Measurements from ENCODE around the gene DPYD. TPM values are rescaled to one million over a fixed set of nuclear protein-coding genes. Genes with fewer than 3 reads are reported as not detected.

The DPYD gene
- polyA plus RNA-seq, 1 donor from 2014 or later, result 3.8 TPM

- H3K9me3 Mint-ChIP-seq, result peaks cover 0 to 1% (median 0%) of the 10 kb centered on the region in 3 donors
- no peak overlapping the region for H3K4me3 Mint-ChIP-seq
- H3K36me3 Mint-ChIP-seq, result no peaks in the 10 kb centered on the region
- no peaks in the 10 kb centered on the region for H3K27me3 Mint-ChIP-seq
- no peaks in the 10 kb centered on the region for H3K4me1 Mint-ChIP-seq
- H3K27ac Mint-ChIP-seq, result no peak overlapping the region
These were observed 118.8 kb downstream of the DPYD start for GRCh38 chr1:97802011-97802410.

- no peak overlapping the region for H3K27ac Mint-ChIP-seq
- H3K27me3 Mint-ChIP-seq, result no peaks in the 10 kb centered on the region
- no peaks in the 10 kb centered on the region for H3K36me3 Mint-ChIP-seq
- no peak overlapping the region for H3K4me3 Mint-ChIP-seq
- no peaks in the 10 kb centered on the region for H3K9me3 Mint-ChIP-seq
- no peaks in the 10 kb centered on the region for H3K4me1 Mint-ChIP-seq
These were observed 123.2 kb downstream of the DPYD start for GRCh38 chr1:97797403-97798183.

GRCh38 chr1:97796711-97797110 is 124.1 kb downstream of the DPYD start:
- peaks cover 0 to 2% (median 0%) of the 10 kb centered on the region in 3 donors for H3K4me1 Mint-ChIP-seq
- H3K27ac Mint-ChIP-seq, result no peak overlapping the region
- H3K9me3 Mint-ChIP-seq, result no peaks in the 10 kb centered on the region
- no peak overlapping the region for H3K4me3 Mint-ChIP-seq
- H3K36me3 Mint-ChIP-seq, result no peaks in the 10 kb centered on the region
- no peaks in the 10 kb centered on the region for H3K27me3 Mint-ChIP-seq

- H3K27ac Mint-ChIP-seq, result no peak overlapping the region
- H3K36me3 Mint-ChIP-seq, result no peaks in the 10 kb centered on the region
- H3K4me3 Mint-ChIP-seq, result no peak overlapping the region
- no peaks in the 10 kb centered on the region for H3K9me3 Mint-ChIP-seq
- H3K4me1 Mint-ChIP-seq, result peaks cover 4 to 5% (median 5%) of the 10 kb centered on the region in 3 donors
- no peaks in the 10 kb centered on the region for H3K27me3 Mint-ChIP-seq
These were observed 128.2 kb downstream of the DPYD start for GRCh38 chr1:97792655-97793054.

GRCh38 chr1:97791251-97791650 is 129.6 kb downstream of the DPYD start:
- Mint-ChIP-seq H3K4me1 (peaks cover 4 to 5% (median 5%) of the 10 kb centered on the region in 3 donors), H3K27ac (no peak overlapping the region), H3K4me3 (no peak overlapping the region), H3K27me3 (no peaks in the 10 kb centered on the region), H3K36me3 (no peaks in the 10 kb centered on the region), H3K9me3 (no peaks in the 10 kb centered on the region)

GRCh38 chr1:97787231-97787630 is 133.6 kb downstream of the DPYD start:
- no peaks in the 10 kb centered on the region for H3K36me3 Mint-ChIP-seq
- H3K4me3 Mint-ChIP-seq, result no peak overlapping the region
- peaks cover 4 to 6% (median 5%) of the 10 kb centered on the region in 3 donors for H3K4me1 Mint-ChIP-seq
- H3K9me3 Mint-ChIP-seq, result no peaks in the 10 kb centered on the region
- H3K27ac Mint-ChIP-seq, result no peak overlapping the region
- no peaks in the 10 kb centered on the region for H3K27me3 Mint-ChIP-seq

GRCh38 chr1:97784661-97785060 is 136.2 kb downstream of the DPYD start:
- Mint-ChIP-seq H3K9me3 (no peaks in the 10 kb centered on the region), H3K27ac (no peak overlapping the region), H3K4me3 (no peak overlapping the region), H3K36me3 (no peaks in the 10 kb centered on the region), H3K27me3 (no peaks in the 10 kb centered on the region), H3K4me1 (peaks cover 0 to 5% (median 2%) of the 10 kb centered on the region in 3 donors)

GRCh38 chr1:97783751-97784150 is 137.1 kb downstream of the DPYD start:
- H3K36me3 Mint-ChIP-seq, result no peaks in the 10 kb centered on the region
- H3K9me3 Mint-ChIP-seq, result no peaks in the 10 kb centered on the region
- H3K4me1 Mint-ChIP-seq, result peaks cover 0 to 5% (median 2%) of the 10 kb centered on the region in 3 donors
- no peak overlapping the region for H3K4me3 Mint-ChIP-seq
- no peak overlapping the region for H3K27ac Mint-ChIP-seq
- H3K27me3 Mint-ChIP-seq, result no peaks in the 10 kb centered on the region

GRCh38 chr1:97781762-97782337 is 139.0 kb downstream of the DPYD start:
- Mint-ChIP-seq H3K4me1 (peaks cover 0 to 5% (median 2%) of the 10 kb centered on the region in 3 donors), H3K27me3 (no peaks in the 10 kb centered on the region), H3K9me3 (no peaks in the 10 kb centered on the region), H3K4me3 (no peak overlapping the region), H3K36me3 (no peaks in the 10 kb centered on the region), H3K27ac (no peak overlapping the region)

- no peaks in the 10 kb centered on the region for H3K9me3 Mint-ChIP-seq
- H3K4me3 Mint-ChIP-seq, result no peak overlapping the region
- no peak overlapping the region for H3K27ac Mint-ChIP-seq
- no peaks in the 10 kb centered on the region for H3K36me3 Mint-ChIP-seq
- H3K27me3 Mint-ChIP-seq, result no peaks in the 10 kb centered on the region
- peaks cover 0 to 5% (median 2%) of the 10 kb centered on the region in 3 donors for H3K4me1 Mint-ChIP-seq
These were observed 139.9 kb downstream of the DPYD start for GRCh38 chr1:97780884-97781283.

GRCh38 chr1:97778718-97779117 is 142.1 kb downstream of the DPYD start:
- Mint-ChIP-seq H3K27ac (no peak overlapping the region), H3K9me3 (peaks cover 0 to 5% (median 2%) of the 10 kb centered on the region in 3 donors), H3K27me3 (no peaks in the 10 kb centered on the region), H3K4me1 (peaks cover 0 to 5% (median 2%) of the 10 kb centered on the region in 3 donors), H3K4me3 (no peak overlapping the region), H3K36me3 (no peaks in the 10 kb centered on the region)

GRCh38 chr1:97770376-97770775 is 150.5 kb downstream of the DPYD start:
- Mint-ChIP-seq H3K27me3 (no peaks in the 10 kb centered on the region), H3K9me3 (peaks cover 0 to 5% (median 2%) of the 10 kb centered on the region in 3 donors), H3K36me3 (no peaks in the 10 kb centered on the region)

GRCh38 chr1:97767381-97767780 is 153.5 kb downstream of the DPYD start:
- no peak overlapping the region for H3K27ac Mint-ChIP-seq

More at GRCh38 chr1:97770376-97770775, 150.5 kb downstream of the DPYD start:
- H3K27ac Mint-ChIP-seq, result no peak overlapping the region
- no peaks in the 10 kb centered on the region for H3K4me1 Mint-ChIP-seq
- no peak overlapping the region for H3K4me3 Mint-ChIP-seq

GRCh38 chr1:97764991-97765390 is 155.8 kb downstream of the DPYD start:
- Mint-ChIP-seq H3K4me1 (no peaks in the 10 kb centered on the region), H3K27me3 (no peaks in the 10 kb centered on the region), H3K27ac (no peak overlapping the region), H3K36me3 (no peaks in the 10 kb centered on the region), H3K9me3 (peaks cover 0 to 4% (median 0%) of the 10 kb centered on the region in 3 donors), H3K4me3 (no peak overlapping the region)

More at GRCh38 chr1:97767381-97767780, 153.5 kb downstream of the DPYD start:
- H3K27me3 Mint-ChIP-seq, result no peaks in the 10 kb centered on the region
- no peak overlapping the region for H3K4me3 Mint-ChIP-seq
- H3K4me1 Mint-ChIP-seq, result no peaks in the 10 kb centered on the region
- no peaks in the 10 kb centered on the region for H3K9me3 Mint-ChIP-seq
- H3K36me3 Mint-ChIP-seq, result no peaks in the 10 kb centered on the region

- Mint-ChIP-seq H3K9me3 (peaks cover 0 to 4% (median 0%) of the 10 kb centered on the region in 3 donors), H3K27ac (no peak overlapping the region), H3K27me3 (no peaks in the 10 kb centered on the region), H3K4me1 (no peaks in the 10 kb centered on the region), H3K36me3 (no peaks in the 10 kb centered on the region), H3K4me3 (no peak overlapping the region)
These were observed 159.2 kb downstream of the DPYD start for GRCh38 chr1:97761637-97762036.

GRCh38 chr1:97759078-97759477 is 161.8 kb downstream of the DPYD start:
- Mint-ChIP-seq H3K27ac (no peak overlapping the region), H3K36me3 (no peaks in the 10 kb centered on the region), H3K27me3 (no peaks in the 10 kb centered on the region), H3K4me3 (no peak overlapping the region), H3K9me3 (peaks cover 0 to 4% (median 0%) of the 10 kb centered on the region in 3 donors), H3K4me1 (no peaks in the 10 kb centered on the region)
